Activated naive CD8-positive, alpha-beta T cell treated with anti-CD3 and anti-CD28 coated beads, Interleukin-2, amount 10 ng/mL, durations not matched to agents 7 days and 5 days (primary cell): ENCODE results near the gene HSPG2. TPM values are rescaled to one million over a fixed set of nuclear protein-coding genes. Genes with fewer than 3 reads are reported as not detected.
"Not testable (repeated sequence)": the region's sequence is repeated elsewhere in the genome, so short reads cannot be mapped to it uniquely, and the experiment has no call there.

Experiments
- ATAC-seq: fragments of 150-1000 bp; cut with Tn5 transposase; one replicate; pipeline ENCODE4 v1.10.0; 2021; ENCODE audit warnings: low read depth, moderate library complexity
- POLR2A ChIA-PET: fragments of 350-600 bp; sonication (Branson Sonifier 250); formaldehyde crosslinking; loops from one replicate; lab custom pipeline; 2021; ENCODE audit warnings: antibody characterized with exemption; lab: Charles Lee
- DNase-seq: peaks from one replicate; pipeline ENCODE4 v3.0.0; 2021
- H3K27ac Mint-ChIP-seq: one replicate; pipeline ENCODE4 v1.8.0; 2022; ENCODE audit warnings: mild to moderate bottlenecking, mixed read lengths
- H3K27me3 Mint-ChIP-seq: one replicate; pipeline ENCODE4 v1.8.0; 2022; ENCODE audit warnings: mild to moderate bottlenecking, moderate library complexity, mixed read lengths
- H3K36me3 Mint-ChIP-seq: one replicate; pipeline ENCODE4 v1.8.0; 2021; ENCODE audit warnings: mild to moderate bottlenecking, mixed read lengths
- H3K4me1 Mint-ChIP-seq: one replicate; pipeline ENCODE4 v1.8.0; 2021; ENCODE audit warnings: mixed read lengths
- H3K4me3 Mint-ChIP-seq: one replicate; pipeline ENCODE4 v1.8.0; 2022; ENCODE audit warnings: mild to moderate bottlenecking, moderate library complexity, mixed read lengths
- H3K9me3 Mint-ChIP-seq: one replicate; pipeline ENCODE4 v1.8.0; 2021; ENCODE audit warnings: mixed read lengths
- total RNA-seq, 2 experiments: library from RNA; stranded (reverse); gene quantifications; one replicate each; pipeline ENCODE4 v1.2.3, GENCODE V29; 2021

HSPG2 gene
- total RNA-seq, 2 experiments from 2014 or later, result 6.7 to 9.5 TPM

DNA sequence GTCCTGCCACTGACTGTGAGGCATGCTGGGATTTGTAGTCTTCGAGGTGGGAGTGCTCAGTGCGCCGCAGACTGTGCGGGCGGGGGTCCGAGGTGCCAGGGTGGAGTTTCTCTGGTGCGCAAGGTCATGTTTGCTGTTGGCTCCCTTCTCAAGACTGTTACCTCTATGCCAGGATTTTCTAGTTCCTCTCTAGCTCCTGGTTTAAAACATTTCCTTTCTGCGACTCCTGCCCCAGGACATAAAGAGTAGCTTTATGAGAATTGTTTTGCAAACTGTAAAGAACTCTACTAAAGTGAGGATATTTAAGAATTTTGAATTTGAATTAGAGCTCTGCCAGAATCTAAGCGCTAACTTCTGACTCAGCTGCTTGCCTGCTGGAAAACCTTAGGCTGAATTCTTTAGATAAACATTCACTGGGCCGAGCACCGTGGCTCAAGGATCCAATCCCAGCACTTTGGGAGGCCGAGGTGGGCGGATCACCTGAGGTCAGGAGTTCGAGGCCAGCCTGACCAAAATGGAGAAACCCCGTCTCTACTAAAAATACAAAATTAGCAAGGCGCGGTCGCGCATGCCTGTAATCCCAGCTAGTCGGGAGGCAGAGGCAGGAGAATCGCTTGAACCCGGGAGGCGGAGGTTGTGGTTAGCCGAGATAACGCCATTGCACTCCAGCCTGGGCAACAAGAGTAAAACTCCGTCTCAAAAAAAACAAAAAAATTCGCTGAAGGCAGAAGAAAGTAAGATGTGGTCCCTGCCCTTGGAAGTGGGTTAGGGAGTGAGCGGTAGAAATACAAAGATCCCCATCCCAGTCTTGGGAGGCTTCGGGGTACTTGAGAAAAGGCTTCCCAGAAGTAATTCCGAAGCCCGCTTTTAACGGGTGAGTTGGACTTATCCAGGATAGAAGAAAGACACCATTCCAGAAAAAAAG, 153.2 kb downstream of the HSPG2 start:
- POLR2A ChIA-PET, result interaction anchor here (1.0 to 3.3 kb wide), 8 partner anchors 8 to 241 kb away, joined by 3 to 19 read pairs (median 4); no protein-coding TSS in a partner anchor
- Mint-ChIP-seq H3K36me3 (peaks cover 2% of the 10 kb centered on the region), H3K4me3 (peak overlapping the region; percentile 90), H3K9me3 (no peaks in the 10 kb centered on the region), H3K27ac (peak overlapping the region; percentile 100), H3K4me1 (peaks cover 16% of the 10 kb centered on the region), H3K27me3 (peaks cover 11% of the 10 kb centered on the region)
- no peak for DNase-seq
- no peak for ATAC-seq

DNA sequence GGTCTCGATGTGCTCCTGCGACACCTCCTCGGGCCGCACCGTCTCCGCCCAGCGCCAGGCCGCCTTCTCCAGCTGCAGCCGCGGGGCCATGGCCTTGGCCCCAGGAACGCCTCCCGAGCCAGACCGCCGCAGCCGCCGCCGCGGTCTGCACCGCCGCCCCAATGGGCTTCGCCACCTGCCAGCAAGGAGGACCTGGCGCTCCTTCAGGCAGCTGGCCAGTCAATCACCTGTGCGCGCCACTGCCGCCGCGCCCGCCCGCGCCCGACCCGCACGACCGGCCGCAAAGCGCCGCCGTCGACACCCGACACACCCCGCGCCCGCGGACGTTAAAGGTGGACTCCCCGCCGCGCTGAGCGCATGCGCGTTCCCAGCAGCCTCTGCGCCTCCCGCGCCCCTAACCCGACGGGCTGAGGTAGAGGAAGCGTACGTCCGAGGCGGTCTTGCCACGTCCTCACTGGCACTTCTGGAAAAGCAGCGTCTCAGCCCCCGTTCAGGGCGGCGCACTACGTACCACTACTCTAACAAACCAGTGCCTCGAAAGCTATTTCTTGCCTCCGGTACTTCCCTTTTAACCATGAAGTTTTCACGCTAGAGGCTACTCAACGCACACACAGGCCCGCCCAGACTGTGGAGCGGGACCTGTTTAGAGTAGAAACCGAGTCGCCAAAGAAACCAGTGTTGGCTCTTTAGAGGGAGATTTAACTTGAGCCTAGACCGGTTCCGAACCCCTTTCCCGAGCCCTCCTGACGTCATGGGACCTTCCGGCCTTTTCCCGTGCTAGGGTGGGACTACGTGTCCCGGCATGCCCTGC, 154.0 kb downstream of the HSPG2 start, which contains the start of gene USP48:
Gene USP48 (minus strand): TSS at position 282 of the 811 bp plus-strand sequence. CDS start 192 bp downstream, at position 90.
- DNase-seq (peak; percentile 98), ATAC-seq (peak; percentile 91)
- H3K4me3 Mint-ChIP-seq, result peak within 1 kb of the TSS; percentile 90
- H3K27me3 Mint-ChIP-seq, result peaks cover 7% of the 10 kb centered on the region
- peaks cover 5% of the 10 kb centered on the region for H3K36me3 Mint-ChIP-seq
- POLR2A ChIA-PET, result interaction anchor here (0.9 to 3.3 kb wide), 14 partner anchors 8 to 242 kb away, joined by 3 to 19 read pairs (median 3); no protein-coding TSS in a partner anchor
- H3K27ac Mint-ChIP-seq, result peak within 1 kb of the TSS; percentile 100
- no peaks in the 10 kb centered on the region for H3K9me3 Mint-ChIP-seq
- H3K4me1 Mint-ChIP-seq, result peaks cover 19% of the 10 kb centered on the region

GRCh38 chr1:21782349-21782867, 154.7 kb downstream of the HSPG2 start:
- Mint-ChIP-seq H3K9me3 (peaks cover under 1% of the 10 kb centered on the region), H3K36me3 (peaks cover 8% of the 10 kb centered on the region), H3K27ac (peak overlapping the region; percentile 100), H3K27me3 (peaks cover 3% of the 10 kb centered on the region), H3K4me3 (peak overlapping the region; percentile 90), H3K4me1 (peaks cover 23% of the 10 kb centered on the region)
- POLR2A ChIA-PET, result interaction anchor here (0.6 to 3.3 kb wide), 12 partner anchors 8 to 253 kb away, joined by 3 to 19 read pairs (median 4); no protein-coding TSS in a partner anchor
- DNase-seq, result no peak
- ATAC-seq, result peak; percentile 6

GRCh38 chr1:21781815-21782348, 155.2 kb downstream of the HSPG2 start:
- POLR2A ChIA-PET, result interaction anchor here (0.6 to 3.3 kb wide), 11 partner anchors 8 to 272 kb away, joined by 3 to 19 read pairs (median 3); no protein-coding TSS in a partner anchor
- Mint-ChIP-seq H3K36me3 (peaks cover 13% of the 10 kb centered on the region), H3K4me1 (peaks cover 28% of the 10 kb centered on the region), H3K9me3 (peaks cover 1% of the 10 kb centered on the region), H3K27me3 (peaks cover 3% of the 10 kb centered on the region), H3K27ac (peak overlapping the region; percentile 100), H3K4me3 (peak overlapping the region; percentile 90)
- ATAC-seq (peak; percentile 2), DNase-seq (no peak)

GRCh38 chr1:21779613-21780521, 157.2 kb downstream of the HSPG2 start:
- Mint-ChIP-seq H3K27ac (peak overlapping the region; percentile 61), H3K4me3 (peak overlapping the region; percentile 68), H3K4me1 (peaks cover 37% of the 10 kb centered on the region), H3K27me3 (no peaks in the 10 kb centered on the region), H3K36me3 (peaks cover 19% of the 10 kb centered on the region), H3K9me3 (peaks cover 1% of the 10 kb centered on the region)
- POLR2A ChIA-PET, result no interaction called here
- ATAC-seq (no peak), DNase-seq (no peak)

GRCh38 chr1:21778405-21778727, 158.7 kb downstream of the HSPG2 start:
- no peak overlapping the region for H3K27ac Mint-ChIP-seq
- POLR2A ChIA-PET, result interaction anchor here (0.7 kb wide), 1 partner anchor 642 kb away, joined by 6 read pairs; no protein-coding TSS in a partner anchor
- ATAC-seq (no peak), DNase-seq (no peak)
- H3K36me3 Mint-ChIP-seq, result peaks cover 23% of the 10 kb centered on the region
- H3K4me3 Mint-ChIP-seq, result no peak overlapping the region
- peaks cover 42% of the 10 kb centered on the region for H3K4me1 Mint-ChIP-seq
- peaks cover 1% of the 10 kb centered on the region for H3K9me3 Mint-ChIP-seq
- H3K27me3 Mint-ChIP-seq, result no peaks in the 10 kb centered on the region

DNA sequence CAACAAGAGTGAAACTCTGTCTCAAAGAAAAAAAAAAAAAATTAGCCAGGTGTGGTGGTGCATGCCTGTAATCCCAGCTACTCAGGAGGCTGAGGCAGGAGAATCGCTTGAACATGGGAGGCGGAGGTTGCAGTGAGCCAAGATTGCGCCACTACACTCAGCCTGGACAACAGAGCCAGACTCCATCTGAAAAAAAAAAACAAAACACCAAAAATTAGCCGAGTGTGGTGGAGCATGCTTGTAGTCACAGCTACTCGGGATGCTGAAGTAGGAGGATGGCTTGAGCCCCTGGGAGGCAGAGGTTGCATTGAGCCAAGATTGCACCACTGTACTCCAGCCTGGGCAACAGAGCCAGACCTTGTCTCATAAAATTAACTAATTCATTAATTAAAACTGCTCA, 160.2 kb downstream of the HSPG2 start:
- Mint-ChIP-seq H3K4me1 (peaks cover 46% of the 10 kb centered on the region), H3K36me3 (peaks cover 24% of the 10 kb centered on the region)
- not testable (repeated sequence) for H3K4me3 Mint-ChIP-seq, H3K27me3 Mint-ChIP-seq, ATAC-seq, H3K27ac Mint-ChIP-seq, DNase-seq, H3K9me3 Mint-ChIP-seq
- POLR2A ChIA-PET, result interaction anchor here (0.6 kb wide), 1 partner anchor 108 kb away, joined by 5 read pairs; the partner anchor contains the start of gene RAP1GAP

DNA sequence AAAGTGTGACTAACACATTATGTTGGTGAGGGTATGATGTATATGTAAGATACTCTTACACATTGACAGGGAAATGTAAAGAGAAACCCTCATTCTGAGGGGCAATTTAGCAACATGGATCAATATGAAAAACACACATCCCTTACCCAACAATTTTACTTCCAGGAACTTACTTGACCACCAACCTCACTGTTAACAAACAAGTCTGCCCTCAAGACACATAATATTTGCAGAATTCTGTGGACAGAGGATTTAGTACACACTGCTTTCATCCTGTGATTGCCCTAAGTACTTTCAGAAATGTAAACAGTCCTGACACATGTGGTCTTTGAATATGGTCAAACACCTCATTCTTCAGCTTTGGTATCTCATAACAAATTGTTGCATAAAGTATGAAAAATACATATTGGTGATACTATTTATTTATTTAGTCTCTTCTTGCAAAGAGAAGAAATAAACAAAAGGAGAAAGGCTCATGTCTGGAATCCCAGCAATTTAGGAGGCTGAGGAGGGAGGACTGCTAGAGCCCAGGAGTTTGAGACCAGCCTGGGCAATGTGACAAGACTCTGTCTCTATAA, 161.0 kb downstream of the HSPG2 start:
- ATAC-seq, result no peak

GRCh38 chr1:21775550-21775914, 161.6 kb downstream of the HSPG2 start:
- Mint-ChIP-seq H3K36me3 (peaks cover 24% of the 10 kb centered on the region), H3K4me1 (peaks cover 41% of the 10 kb centered on the region), H3K27me3 (no peaks in the 10 kb centered on the region), H3K27ac (peak overlapping the region; percentile 21), H3K4me3 (no peak overlapping the region), H3K9me3 (peaks cover 1% of the 10 kb centered on the region)
- ATAC-seq, result no peak
- no peak for DNase-seq
- POLR2A ChIA-PET, result no interaction called here

More for the DNA sequence above, 161.0 kb downstream of the HSPG2 start:
- H3K4me1 Mint-ChIP-seq, result peaks cover 41% of the 10 kb centered on the region
- H3K4me3 Mint-ChIP-seq, result peak overlapping the region; percentile 1
- peak overlapping the region; percentile 21 for H3K27ac Mint-ChIP-seq
- DNase-seq, result no peak
- H3K9me3 Mint-ChIP-seq, result peaks cover 1% of the 10 kb centered on the region
- POLR2A ChIA-PET, result no interaction called here
- H3K27me3 Mint-ChIP-seq, result no peaks in the 10 kb centered on the region
- peaks cover 24% of the 10 kb centered on the region for H3K36me3 Mint-ChIP-seq

DNA sequence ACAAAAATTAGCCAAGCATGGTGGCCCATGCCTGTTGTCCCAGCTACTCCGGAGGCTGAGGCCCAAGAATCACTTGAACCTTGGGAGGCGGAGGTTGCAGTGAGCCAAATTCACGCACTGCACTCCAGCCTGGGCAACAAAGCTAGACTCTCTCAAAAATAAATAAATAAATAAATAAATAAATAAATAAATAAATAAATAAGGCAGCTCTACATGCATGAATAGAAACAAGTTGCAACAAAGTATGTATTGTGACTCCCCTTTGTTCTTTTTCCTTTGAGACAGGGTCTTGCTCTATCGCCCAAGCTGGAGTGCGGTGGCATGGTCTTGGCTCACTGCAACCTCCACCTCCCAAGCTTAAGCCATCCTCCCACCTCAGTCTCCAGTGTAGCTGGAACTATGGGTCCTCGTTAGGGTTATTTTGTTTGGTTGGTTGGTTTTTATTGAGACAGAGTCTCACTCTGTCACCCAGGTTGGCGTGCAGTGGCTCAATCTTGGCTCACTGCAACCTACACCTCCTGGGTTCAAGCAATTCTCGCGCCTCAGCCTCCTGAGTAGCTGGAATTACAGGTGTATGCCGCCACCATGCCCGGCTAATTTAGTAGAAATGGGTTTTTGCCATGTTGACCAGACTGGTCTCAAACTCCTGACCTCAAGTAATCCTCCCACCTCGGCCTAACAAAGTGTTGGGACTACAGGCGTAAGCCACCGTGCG, 162.1 kb downstream of the HSPG2 start:
- Mint-ChIP-seq H3K9me3 (peaks cover 1% of the 10 kb centered on the region), H3K36me3 (peaks cover 28% of the 10 kb centered on the region), H3K4me1 (peaks cover 40% of the 10 kb centered on the region), H3K27ac (no peak overlapping the region), H3K27me3 (no peaks in the 10 kb centered on the region), H3K4me3 (no peak overlapping the region)
- ATAC-seq (no peak), DNase-seq (no peak)
- POLR2A ChIA-PET, result interaction anchor here (1.0 kb wide), 1 partner anchor 8 kb away, joined by 3 read pairs; the partner anchor contains the start of gene USP48

- peak overlapping the region; percentile 68 for H3K27ac Mint-ChIP-seq
- H3K27me3 Mint-ChIP-seq, result no peaks in the 10 kb centered on the region
- peaks cover 1% of the 10 kb centered on the region for H3K9me3 Mint-ChIP-seq
- peaks cover 31% of the 10 kb centered on the region for H3K36me3 Mint-ChIP-seq
- H3K4me3 Mint-ChIP-seq, result peak overlapping the region; percentile 40
- peaks cover 43% of the 10 kb centered on the region for H3K4me1 Mint-ChIP-seq
- POLR2A ChIA-PET, result interaction anchor here (0.8 to 1.1 kb wide), 2 partner anchors 9 kb away, joined by 3 to 4 read pairs; no protein-coding TSS in a partner anchor
- no peak for DNase-seq
- peak; percentile 70 for ATAC-seq
Measured at GRCh38 chr1:21773585-21773984, 163.5 kb downstream of the HSPG2 start.
